Lower lobe of right lung (tissue), 2 donors: ENCODE results near the gene MMP17. TPM values are rescaled to one million over a fixed set of nuclear protein-coding genes. Genes with fewer than 3 reads are reported as not detected.
A peak's percentile ranks its signal among the peaks of the same experiment; 100 is the strongest.

ENCODE experiments used
- ATAC-seq, 2 donors: fragments of 200-7000 bp; cut with Tn5 transposase; one replicate each; pipeline ENCODE4 v1.9.1; 2020 to 2022; ENCODE audit warnings: mild to moderate bottlenecking in 2 of 2, moderate library complexity in 2 of 2
- DNase-seq: peaks from one replicate; pipeline ENCODE4 v3.0.0-alpha.2; 2020
- H3K27ac ChIP-seq: fragments of 200-600 bp; one replicate; pipeline ENCODE4 v1.8.0; 2022
- H3K27me3 ChIP-seq: fragments of 200-600 bp; one replicate; pipeline ENCODE4 v1.8.0; 2022; ENCODE audit warnings: low read depth
- H3K36me3 ChIP-seq: fragments of 200-600 bp; one replicate; pipeline ENCODE4 v1.8.0; 2022; ENCODE audit warnings: mild to moderate bottlenecking
- H3K4me1 ChIP-seq: fragments of 200-600 bp; one replicate; pipeline ENCODE4 v1.8.0; 2022
- H3K4me3 ChIP-seq: fragments of 200-600 bp; one replicate; pipeline ENCODE4 v1.8.0; 2022; ENCODE audit warnings: mild to moderate bottlenecking
- H3K9me3 ChIP-seq: fragments of 200-600 bp; one replicate; pipeline ENCODE4 v1.8.0; 2022
- CTCF ChIP-seq: fragments of 200-600 bp; IDR thresholded peaks from one replicate; pipeline ENCODE4 v1.8.0; 2022; ENCODE audit warnings: antibody characterized with exemption, mild to moderate bottlenecking
- intact Hi-C: fragments of 100-400 bp; cut with DNase I; formaldehyde crosslinking; loops from one replicate; pipeline ENCODE4 v1.11.0; 2022
- total RNA-seq: library from RNA; stranded (reverse); fragmentation: NEBNext Ultra II Directional; extraction: Animal tissue kit (Norgen Biotek cat#: 25700); gene quantifications from one replicate; pipeline ENCODE4 v1.2.1, GENCODE V29; 2021
- donor health status: DM: no; HTN: yes; CAD: no; lungs with severe emphysema.

The MMP17 gene
- total RNA-seq, 1 donor from 2014 or later = 2.5 TPM

DNA sequence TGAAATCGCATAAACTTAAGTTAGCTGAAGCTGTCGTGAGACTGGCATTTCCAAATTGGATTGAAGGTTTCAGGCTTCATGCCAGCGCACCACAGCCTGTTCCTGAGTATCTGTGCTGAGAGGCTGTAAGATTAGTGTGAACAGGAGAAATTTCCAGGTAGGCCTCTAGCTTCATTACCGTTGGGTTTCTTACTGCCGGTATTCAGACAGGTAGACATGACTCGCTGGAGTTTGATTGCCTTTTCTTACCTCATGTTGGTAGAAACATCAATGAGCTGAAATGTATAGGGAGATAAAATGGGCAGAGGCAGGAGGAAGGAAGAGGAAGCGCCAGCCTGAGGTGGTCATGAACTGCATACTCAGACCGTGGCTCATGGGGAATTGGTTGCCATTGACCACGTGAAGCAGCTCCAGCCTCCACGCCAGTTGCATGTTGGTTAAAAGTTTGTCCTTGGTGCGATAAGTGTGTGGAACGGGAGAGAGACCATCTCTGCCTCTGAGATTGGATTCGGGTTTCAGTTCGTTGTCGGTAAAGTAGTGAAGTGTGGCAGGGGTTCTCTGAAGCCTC, 42.3 kb upstream of the MMP17 start:
- TF ChIP-seq CTCF = no peak
- no peaks in the 10 kb centered on the region for H3K9me3 ChIP-seq
- intact Hi-C loops = no loop called here
- no peaks in the 10 kb centered on the region for H3K4me1 ChIP-seq
- H3K36me3 ChIP-seq = peaks cover 93% of the 10 kb centered on the region
- no peaks in the 10 kb centered on the region for H3K27me3 ChIP-seq
- H3K27ac ChIP-seq = no peak overlapping the region
- no peak for DNase-seq
- no peak overlapping the region for H3K4me3 ChIP-seq
- ATAC-seq = no peak

DNA sequence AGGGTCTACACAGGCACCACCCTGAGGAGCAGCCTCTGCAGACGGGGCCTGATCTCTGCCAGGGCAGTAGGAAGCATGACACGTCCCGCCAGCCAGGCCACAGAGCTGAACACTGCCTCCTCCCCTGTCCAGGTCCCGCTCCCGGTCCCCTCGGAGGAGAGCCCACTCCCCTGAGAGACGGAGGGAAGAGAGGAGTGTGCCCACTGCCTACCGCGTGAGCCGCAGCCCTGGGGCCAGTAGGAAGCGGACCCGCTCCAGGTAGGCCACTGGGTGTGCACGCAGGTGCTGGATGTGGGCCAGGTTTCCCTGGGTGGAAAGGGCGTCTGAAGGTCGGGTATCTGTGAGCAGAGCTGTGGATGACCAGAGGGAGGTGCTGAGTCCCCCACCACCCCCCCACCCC, 41.9 kb upstream of the MMP17 start:
- Histone ChIP-seq H3K27me3 (no peaks in the 10 kb centered on the region), H3K27ac (no peak overlapping the region), H3K9me3 (no peaks in the 10 kb centered on the region), H3K4me3 (no peak overlapping the region), H3K4me1 (no peaks in the 10 kb centered on the region), H3K36me3 (peaks cover 95% of the 10 kb centered on the region)
- TF ChIP-seq CTCF = no peak
- DNase-seq (no peak), ATAC-seq (peak in 1 of 2 donors; percentile 23)
- intact Hi-C loops = no loop called here

GRCh38 chr12:131787143-131787660, 41.0 kb upstream of the MMP17 start:
- Histone ChIP-seq H3K36me3 (peaks cover 92% of the 10 kb centered on the region), H3K27ac (no peak overlapping the region), H3K27me3 (no peaks in the 10 kb centered on the region), H3K4me3 (no peak overlapping the region), H3K9me3 (no peaks in the 10 kb centered on the region), H3K4me1 (no peaks in the 10 kb centered on the region)
- ATAC-seq (peak in 1 of 2 donors; percentile 34), DNase-seq (no peak)
- intact Hi-C loops = no loop called here
- TF ChIP-seq CTCF = no peak

- H3K4me1 ChIP-seq = no peaks in the 10 kb centered on the region
- TF ChIP-seq CTCF = no peak
- ATAC-seq = no peak
- no peaks in the 10 kb centered on the region for H3K9me3 ChIP-seq
- H3K27ac ChIP-seq = no peak overlapping the region
- no peak overlapping the region for H3K4me3 ChIP-seq
- intact Hi-C loops = no loop called here
- no peaks in the 10 kb centered on the region for H3K27me3 ChIP-seq
- no peak for DNase-seq
- H3K36me3 ChIP-seq = peaks cover 91% of the 10 kb centered on the region
Observed at GRCh38 chr12:131788070-131788469, 40.1 kb upstream of the MMP17 start.

- no peak for ATAC-seq
- intact Hi-C loops = no loop called here
- no peak for TF ChIP-seq CTCF
Observed at GRCh38 chr12:131789638-131790037, 38.6 kb upstream of the MMP17 start.

More at GRCh38 chr12:131789638-131790037, 38.6 kb upstream of the MMP17 start:
- Histone ChIP-seq H3K4me1 (no peaks in the 10 kb centered on the region), H3K4me3 (no peak overlapping the region), H3K9me3 (no peaks in the 10 kb centered on the region), H3K27ac (no peak overlapping the region), H3K36me3 (peaks cover 96% of the 10 kb centered on the region), H3K27me3 (no peaks in the 10 kb centered on the region)
- no peak for DNase-seq
